ENCODE data around the gene IPO5. TPM values are rescaled to one million over a fixed set of nuclear protein-coding genes. Genes with fewer than 3 reads are reported as not detected.

The IPO5 gene
- polyA plus RNA-seq, 4 donors: 8.7 to 104 (median 30.7) TPM

Other genes with a start within 250 kb of the IPO5 start
- gene FARP1, start 189.4 kb downstream of the IPO5 start, polyA plus RNA-seq: 10 to 100 TPM in 1 of 4 donors, 1 to 10 TPM in 2, under 1 TPM in 1; 0.89 to 23.4 (median 6.2) TPM
- gene RNF113B, start 223.6 kb downstream of the IPO5 start, polyA plus RNA-seq: not detected

Data from small intestine (tissue), 4 donors.